GM12864 (cell line): ENCODE results near the gene INTS11.

ENCODE experiments used
- DNase-seq: peaks from one replicate; pipeline ENCODE4 v3.0.0-alpha.2; 2011; ENCODE audit warnings: low read depth
- H3K4me3 ChIP-seq: 2 replicates; pipeline ENCODE4 v1.5.1; 2011; ENCODE audit warnings: mild to moderate bottlenecking, low read depth, low read length, control low read depth
- TF ChIP-seq, protein P1 (sequence below): IDR thresholded peaks from 2 replicates; pipeline ENCODE4 v1.5.1; 2011; ENCODE audit warnings: low read depth, mild to moderate bottlenecking, moderate library complexity, low read length, control low read depth, inconsistent platforms; ENCODE audit errors: missing control alignments

Gene INTS11

DNA sequence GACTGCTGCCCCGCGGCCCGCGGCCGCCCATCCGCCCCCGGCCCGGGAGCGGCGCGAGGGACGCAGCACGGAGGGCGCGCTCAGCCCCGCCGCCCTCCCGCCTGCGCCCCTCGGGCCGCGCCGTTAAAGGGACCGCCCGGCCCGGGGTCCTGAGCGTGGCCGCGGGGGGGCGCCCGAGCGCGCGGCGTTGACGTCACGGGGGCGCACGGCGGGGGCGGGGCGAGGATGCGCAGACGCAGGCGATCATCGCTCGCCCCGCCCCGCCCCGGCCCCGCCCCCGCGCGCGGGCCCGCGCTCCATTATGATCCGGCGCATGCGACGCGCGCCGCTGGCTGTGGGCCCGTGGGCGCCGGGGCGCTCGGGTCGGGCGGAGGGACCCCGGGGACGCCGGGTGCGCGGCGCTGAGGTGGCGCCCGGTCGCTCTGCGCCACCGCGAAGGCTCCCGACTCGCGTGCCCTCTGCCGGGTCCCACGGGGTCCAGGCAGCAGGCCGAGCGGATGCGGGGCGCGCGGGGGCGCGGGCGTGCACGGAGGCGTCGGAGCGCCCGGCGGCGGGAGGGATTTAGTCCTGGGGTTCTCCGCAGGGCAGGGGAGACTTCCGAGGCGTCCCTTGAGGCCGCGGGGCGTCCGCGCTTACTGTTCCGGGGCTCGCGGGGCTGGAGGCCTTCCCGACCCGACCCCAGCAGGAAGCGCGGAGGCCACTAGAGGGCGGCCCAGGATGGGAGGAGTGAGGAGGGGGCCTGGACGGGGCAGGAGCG, 25.0 kb upstream of the INTS11 start, which contains the start of gene DVL1:
Gene DVL1, minus strand, starts transcription at position 163 of the 757 bp plus-strand sequence. CDS start 353 bp downstream, outside the sequence.
- peak within 1 kb of the TSS; percentile 82 for H3K4me3 ChIP-seq
- no peak for DNase-seq
- TF ChIP-seq, protein P1, sequence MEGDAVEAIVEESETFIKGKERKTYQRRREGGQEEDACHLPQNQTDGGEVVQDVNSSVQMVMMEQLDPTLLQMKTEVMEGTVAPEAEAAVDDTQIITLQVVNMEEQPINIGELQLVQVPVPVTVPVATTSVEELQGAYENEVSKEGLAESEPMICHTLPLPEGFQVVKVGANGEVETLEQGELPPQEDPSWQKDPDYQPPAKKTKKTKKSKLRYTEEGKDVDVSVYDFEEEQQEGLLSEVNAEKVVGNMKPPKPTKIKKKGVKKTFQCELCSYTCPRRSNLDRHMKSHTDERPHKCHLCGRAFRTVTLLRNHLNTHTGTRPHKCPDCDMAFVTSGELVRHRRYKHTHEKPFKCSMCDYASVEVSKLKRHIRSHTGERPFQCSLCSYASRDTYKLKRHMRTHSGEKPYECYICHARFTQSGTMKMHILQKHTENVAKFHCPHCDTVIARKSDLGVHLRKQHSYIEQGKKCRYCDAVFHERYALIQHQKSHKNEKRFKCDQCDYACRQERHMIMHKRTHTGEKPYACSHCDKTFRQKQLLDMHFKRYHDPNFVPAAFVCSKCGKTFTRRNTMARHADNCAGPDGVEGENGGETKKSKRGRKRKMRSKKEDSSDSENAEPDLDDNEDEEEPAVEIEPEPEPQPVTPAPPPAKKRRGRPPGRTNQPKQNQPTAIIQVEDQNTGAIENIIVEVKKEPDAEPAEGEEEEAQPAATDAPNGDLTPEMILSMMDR: peak; percentile 48

DNA sequence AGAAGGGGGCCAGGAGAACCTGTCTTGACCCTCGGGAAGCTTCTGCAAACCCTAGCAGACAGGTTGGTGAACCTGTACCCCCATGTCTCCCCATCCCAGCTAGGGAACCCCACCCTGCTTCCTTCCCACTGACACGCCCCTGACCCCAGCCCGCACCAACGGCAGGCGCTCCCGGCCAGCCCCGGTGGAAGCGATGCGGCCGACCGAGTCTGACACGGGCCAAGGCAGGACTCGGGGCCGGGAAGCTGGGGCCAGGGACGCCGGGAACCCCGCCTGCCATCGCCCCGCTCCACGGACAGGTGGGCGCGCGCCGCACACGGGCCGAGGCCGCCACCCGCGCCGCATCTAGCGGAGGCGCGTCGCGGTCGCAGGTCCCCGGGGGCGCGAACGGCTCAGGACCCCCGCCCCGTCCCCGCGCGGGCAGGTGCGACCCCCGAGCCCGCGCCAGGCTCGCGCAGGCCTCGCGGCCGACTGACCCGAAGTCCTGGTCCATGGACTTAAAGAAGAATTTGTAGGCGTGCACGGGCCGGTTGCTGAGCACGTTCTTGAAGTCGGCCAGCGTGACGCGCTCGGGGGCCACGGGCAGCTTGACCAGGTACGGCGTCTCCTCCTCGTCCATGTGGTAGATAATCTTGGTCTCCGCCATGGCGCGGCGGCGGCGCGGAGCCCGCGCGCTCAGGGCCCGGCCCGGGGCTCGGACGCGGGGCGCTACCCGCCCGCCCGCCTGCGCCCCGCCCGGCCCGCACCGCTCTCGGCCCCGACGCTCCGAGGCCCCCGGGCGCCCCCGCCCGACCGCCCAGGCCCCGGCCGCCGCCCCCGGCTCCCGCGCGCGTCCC, 24.2 kb upstream of the INTS11 start:
- no peak for DNase-seq
- TF ChIP-seq, protein P1: no peak
- H3K4me3 ChIP-seq: peak overlapping the region; percentile 82

DNA sequence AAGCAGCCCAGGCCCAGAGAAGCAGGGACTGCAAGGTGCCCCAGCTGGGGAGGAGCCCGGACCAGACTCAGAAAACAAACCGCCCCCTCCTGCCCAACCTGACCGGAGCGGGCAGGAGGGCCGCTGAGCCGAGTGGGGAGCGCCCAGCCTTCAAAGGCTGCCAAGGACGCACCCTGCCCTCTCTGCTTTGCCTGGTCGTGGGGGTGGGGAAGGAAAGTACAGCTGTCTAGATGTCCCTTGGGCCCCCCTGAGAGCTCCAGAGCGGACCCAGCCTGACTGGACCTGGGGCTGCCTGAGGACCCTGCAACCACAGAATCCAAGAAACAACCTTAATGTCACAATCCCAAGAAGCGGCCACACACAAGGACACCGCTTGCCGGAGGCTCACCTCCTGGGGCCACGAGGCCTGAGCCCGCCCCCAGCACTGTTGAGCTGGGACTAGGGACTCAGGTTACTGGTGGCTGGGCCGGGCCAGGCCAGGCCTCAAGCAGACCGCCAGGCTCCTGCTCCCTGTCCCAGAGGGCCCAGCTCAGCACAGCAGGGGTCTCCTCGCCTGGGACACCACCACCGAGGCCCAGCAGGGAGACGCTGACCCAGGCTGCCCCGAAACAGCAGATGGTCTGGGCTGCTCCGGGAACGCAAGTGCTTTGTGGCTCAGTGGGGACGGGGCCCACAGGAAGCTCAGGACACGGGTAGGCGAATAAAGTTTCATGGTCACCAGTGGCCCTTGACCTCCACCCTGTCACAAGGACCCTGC, 23.4 kb upstream of the INTS11 start:
- H3K4me3 ChIP-seq: peak overlapping the region; percentile 82
- TF ChIP-seq, protein P1: no peak
- DNase-seq: no peak

DNA sequence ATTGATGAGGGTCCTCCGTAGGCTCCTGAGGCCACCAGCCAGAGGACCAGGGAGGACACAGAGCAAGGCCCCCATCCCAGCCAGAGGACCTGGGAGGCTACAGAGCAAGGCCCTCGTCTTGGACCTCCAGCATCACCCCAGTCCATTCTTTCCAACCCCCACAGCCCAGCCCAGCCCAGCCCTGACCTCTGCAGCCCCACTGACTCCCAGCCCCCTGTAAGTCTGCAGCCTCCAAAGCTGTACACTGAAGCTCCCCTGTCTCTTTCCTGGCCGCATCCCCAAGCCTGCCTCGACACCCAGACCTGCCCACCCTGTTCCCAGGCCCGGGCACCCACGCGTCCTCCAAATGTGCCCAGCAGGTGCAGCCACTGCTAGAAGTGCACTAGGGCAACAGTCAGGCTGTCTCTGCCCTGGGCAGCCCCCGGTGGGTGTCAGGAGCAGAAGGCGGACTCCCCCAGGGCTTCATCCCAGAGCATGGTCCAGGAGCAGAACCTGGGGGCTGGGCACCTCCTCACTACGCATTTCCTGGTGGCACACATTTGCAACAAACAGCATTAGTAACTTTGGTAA, 22.7 kb upstream of the INTS11 start:
- no peak for DNase-seq
- H3K4me3 ChIP-seq: no peak overlapping the region
- TF ChIP-seq, protein P1: no peak

DNA sequence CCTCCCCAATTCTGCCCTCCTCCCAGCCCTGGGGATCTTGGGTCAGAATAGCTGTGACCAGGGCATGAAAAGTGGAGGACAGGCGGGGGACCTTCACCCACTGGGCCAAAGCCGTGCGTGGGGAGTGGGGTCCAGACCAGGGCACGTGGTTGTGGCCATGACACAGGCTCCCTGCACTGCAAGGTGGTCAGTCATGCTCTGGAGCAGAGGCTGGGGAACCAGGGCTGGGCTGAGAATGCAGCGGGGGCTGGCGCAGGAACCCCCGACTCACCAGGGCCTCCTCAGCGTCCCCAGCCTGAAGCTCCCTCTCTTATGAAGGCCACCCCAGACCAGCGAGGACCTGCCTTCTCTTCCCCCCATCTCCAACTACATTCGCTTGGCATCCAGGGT, 22.0 kb upstream of the INTS11 start:
- TF ChIP-seq, protein P1: no peak
- H3K4me3 ChIP-seq: no peak overlapping the region
- no peak for DNase-seq

DNA sequence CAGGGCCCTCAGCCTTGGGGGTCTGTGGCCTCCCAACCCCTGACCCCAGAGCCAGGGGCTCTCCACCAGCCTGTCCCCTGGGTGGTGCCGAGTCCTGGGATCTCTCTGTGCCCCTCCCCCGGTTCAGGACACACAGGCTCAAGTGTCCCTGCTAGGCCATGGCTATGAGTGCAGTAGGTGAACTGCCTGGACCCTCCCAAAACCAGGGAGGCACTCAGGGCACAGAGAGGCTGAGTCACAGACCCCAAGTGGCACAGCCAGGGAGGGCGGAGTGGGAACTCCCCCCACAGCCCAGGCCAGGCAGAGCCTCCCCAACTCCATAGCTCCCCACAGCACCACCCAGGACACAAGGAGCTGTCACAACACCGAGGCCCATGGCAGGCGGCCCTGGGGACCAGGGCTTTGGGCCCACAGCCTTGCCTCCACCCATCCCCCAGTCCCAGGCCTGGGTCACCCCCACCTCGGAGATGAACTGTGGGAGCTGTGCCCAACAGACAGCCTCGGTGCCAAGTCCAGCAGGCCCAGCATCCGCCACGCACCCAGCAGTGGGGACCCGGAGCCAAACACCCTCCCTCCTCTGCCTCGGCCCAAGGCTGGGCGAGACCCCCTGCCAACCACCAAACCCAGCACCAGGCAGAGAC, 21.5 kb upstream of the INTS11 start:
- TF ChIP-seq, protein P1: no peak
- H3K4me3 ChIP-seq: no peak overlapping the region
- DNase-seq: no peak
